Measurements from ENCODE around the gene FBLN7.

GRCh38 chr2:112187046-112187715 is 49.0 kb downstream of the FBLN7 start:
- TF ChIP-seq EZH2phosphoT487 (IDR thresholded peaks at IDR 0.05; ENCODE audit: insufficient read depth, low read depth) (no peak), EZH2 (IDR thresholded peaks at IDR 0.05; ENCODE audit: insufficient read depth, poor library complexity, severe bottlenecking) (no peak)
